HG03565 (cell line): ENCODE data around the gene EXOC6B.

Experiments
- ATAC-seq: cut with Tn5 transposase; IDR thresholded peaks from one replicate; pipeline ENCODE4 v1.9.1; 2021; ENCODE audit warnings: mild to moderate bottlenecking, moderate library complexity; ENCODE audit not compliant: unreplicated experiment

Gene EXOC6B

GRCh38 chr2:72237549-72237948 is 588.3 kb downstream of the EXOC6B start:
- no peak for ATAC-seq

- no peak for ATAC-seq
Observed at GRCh38 chr2:72236445-72237067, 589.3 kb downstream of the EXOC6B start.

- ATAC-seq, result no peak
Observed at GRCh38 chr2:72235497-72236415, 590.1 kb downstream of the EXOC6B start.

GRCh38 chr2:72233211-72233610 is 592.6 kb downstream of the EXOC6B start:
- ATAC-seq, result no peak

GRCh38 chr2:72222829-72223564 is 602.8 kb downstream of the EXOC6B start:
- ATAC-seq, result no peak

- no peak for ATAC-seq
Observed at GRCh38 chr2:72220170-72220569, 605.7 kb downstream of the EXOC6B start.

GRCh38 chr2:72214429-72215143 is 611.2 kb downstream of the EXOC6B start:
- ATAC-seq, result no peak

- ATAC-seq, result no peak
Observed at GRCh38 chr2:72212486-72212855, 613.4 kb downstream of the EXOC6B start.

GRCh38 chr2:72211777-72212485 is 613.9 kb downstream of the EXOC6B start:
- ATAC-seq, result no peak

- ATAC-seq, result no peak
Observed at GRCh38 chr2:72211350-72211749, 614.5 kb downstream of the EXOC6B start.

- ATAC-seq, result no peak
Observed at GRCh38 chr2:72210470-72210869, 615.4 kb downstream of the EXOC6B start.

GRCh38 chr2:72208225-72208624 is 617.6 kb downstream of the EXOC6B start:
- ATAC-seq, result no peak

GRCh38 chr2:72207334-72207733 is 618.5 kb downstream of the EXOC6B start:
- ATAC-seq, result no peak

- ATAC-seq, result no peak
Observed at GRCh38 chr2:72205504-72205881, 620.3 kb downstream of the EXOC6B start.

- ATAC-seq, result no peak
Observed at GRCh38 chr2:72204786-72205503, 620.9 kb downstream of the EXOC6B start.

- no peak for ATAC-seq
Observed at GRCh38 chr2:72204156-72204785, 621.6 kb downstream of the EXOC6B start.

- ATAC-seq, result no peak
Observed at GRCh38 chr2:72198532-72199241, 627.1 kb downstream of the EXOC6B start.

- no peak for ATAC-seq
Observed at GRCh38 chr2:72193723-72194122, 632.1 kb downstream of the EXOC6B start.

GRCh38 chr2:72191441-72191840 is 634.4 kb downstream of the EXOC6B start:
- ATAC-seq, result no peak
